HG02588 (cell line): ENCODE data around the gene PAN2.
"Not testable (repeated sequence)": the region's sequence is repeated elsewhere in the genome, so short reads cannot be mapped to it uniquely, and the experiment has no call there.

ENCODE experiments used
- ATAC-seq: cut with Tn5 transposase; IDR thresholded peaks from one replicate; pipeline ENCODE4 v1.9.1; 2021; ENCODE audit warnings: mild to moderate bottlenecking, moderate library complexity; ENCODE audit not compliant: unreplicated experiment

Gene PAN2

DNA sequence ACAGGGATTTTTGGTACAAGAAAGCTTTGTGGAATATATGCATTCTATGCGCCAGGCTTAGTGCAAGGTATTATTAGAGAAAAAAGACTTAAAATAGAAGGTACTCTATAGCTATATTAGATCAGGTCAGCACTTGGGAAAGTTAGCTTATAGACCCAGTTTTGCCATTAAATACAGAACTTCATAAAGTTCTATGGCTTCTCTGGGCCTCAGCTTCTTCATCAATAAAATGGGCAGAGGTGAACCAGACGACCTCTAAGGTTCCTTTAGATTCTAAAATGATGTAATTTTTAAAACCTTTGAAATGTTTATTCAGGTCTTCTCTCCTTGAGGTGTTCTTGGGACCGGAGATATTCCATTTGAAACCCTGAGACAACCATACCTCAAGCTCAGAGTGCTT is 25.1 kb downstream of the PAN2 start:
- no peak for ATAC-seq

DNA sequence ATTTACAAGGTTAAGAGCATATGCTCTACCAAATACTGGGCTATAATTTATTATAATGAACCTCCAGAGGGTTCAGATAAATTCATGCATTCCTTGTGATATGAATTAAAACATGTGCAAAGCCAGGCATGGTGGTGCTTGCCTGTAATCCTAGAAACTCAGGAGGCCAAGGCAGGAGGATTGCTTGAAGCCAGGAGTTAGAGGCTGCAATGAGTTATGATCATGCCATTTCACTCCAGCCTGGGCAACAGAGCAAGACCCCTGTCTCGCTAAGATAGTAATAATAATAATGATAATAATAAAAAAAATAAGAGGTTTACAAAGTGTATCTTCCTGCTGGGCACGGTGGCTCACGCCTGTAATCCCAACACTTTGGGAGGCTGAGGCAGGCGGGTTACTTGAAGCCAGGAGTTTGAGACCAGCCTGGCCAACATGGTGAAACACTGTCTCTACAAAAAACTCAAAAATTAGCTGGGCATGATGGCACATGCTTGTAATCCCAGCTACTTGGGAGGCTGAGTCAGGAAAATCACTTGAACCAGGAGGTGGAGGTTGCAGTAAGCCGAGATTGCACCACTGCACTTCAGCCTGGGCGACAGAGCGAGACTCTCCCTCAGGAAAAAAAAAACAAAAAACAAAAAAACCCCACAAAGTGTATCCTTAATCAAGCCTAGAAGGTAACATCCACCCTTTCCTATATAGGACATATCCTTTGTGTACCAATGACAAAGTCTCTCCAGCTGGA is 26.4 kb downstream of the PAN2 start:
- ATAC-seq, result no peak

DNA sequence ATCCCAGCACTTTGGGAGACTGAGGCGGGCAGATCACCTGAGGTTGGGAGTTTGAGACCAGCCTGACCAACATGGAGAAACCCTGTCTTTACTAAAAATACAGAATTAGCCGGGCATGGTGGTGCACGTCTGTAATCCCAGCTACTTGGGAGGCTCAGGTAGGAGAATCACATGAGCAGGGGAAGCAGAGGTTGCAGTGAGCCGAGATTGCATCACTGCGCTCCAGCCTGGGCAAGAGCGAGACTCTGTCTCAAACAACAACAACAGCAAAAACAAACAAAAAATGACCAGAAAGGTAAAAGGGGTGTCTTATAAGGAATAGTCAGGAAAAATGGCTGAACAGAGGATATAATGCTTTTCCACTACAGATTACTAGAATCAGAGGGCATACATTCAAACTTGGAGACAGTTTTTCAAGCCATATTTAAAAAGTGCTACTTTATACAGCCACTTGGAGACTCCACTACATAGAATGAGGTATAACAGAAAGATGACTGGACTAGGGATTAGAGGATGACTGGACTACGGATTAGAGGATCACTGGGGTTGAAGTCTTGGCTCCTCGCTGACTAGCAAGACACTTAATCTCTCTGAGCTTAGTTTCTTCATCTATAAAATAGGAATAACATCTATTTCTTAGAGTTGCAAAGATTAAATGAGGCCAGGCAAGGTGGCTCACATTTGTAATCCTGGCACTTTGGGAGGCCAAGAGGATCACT is 28.8 kb downstream of the PAN2 start:
- ATAC-seq, result no peak

DNA sequence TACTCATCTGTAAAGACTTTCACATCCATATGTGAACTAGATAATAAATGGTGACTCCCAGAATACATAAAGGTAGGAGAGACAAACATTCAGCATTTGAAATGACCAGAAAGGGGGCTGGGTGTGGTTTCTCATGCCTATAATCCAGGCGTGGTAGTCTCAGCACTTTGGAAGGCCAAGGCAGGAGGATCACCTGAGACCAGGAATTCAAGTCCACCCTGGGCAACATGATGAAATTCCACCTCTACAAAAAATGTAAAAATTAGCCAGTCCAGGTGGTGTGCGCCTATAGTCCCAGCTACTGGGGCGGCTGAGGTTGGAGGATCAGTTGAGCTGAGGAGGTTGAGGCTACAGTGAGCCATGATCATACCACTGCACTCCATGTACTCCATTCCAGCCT is 29.5 kb downstream of the PAN2 start:
- ATAC-seq, result no peak

DNA sequence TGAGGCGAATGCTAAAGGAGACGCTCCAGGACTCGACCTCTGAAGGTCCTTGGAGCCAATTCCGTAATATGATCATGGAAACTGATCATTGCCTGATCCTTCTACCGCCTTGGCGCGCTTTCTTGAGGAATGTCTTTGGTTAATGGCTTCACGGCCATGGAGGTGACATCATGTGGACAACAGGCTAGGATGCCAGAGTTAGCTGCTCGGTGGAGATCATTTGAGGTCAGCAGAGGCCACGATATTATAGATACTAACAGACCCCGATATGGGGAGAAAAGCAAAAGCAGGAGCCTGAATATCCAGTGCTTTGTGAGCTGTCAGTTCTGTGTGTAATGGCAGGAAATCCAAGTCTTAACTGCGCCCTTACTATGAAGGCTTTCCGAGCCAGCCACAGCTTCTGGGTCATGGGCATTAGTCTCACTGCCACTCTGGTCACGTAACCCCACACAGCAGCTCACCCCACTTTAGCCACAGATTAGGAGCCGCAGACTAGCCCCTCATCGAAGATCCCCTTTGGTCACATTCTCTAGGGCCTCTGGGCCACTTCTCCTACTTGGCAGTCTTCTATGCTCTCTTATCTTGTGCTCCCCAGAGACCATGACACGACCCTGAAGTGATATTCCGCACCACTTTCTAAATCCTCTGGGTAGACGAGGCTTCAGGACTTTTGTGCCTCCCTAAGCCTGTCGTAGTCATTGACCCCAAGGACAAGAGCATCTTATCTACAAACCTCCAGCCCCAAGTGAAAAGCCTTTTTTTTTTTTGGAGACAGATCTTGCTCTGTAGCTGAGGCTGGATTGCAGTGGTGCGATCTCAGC is 32.9 kb downstream of the PAN2 start:
- ATAC-seq, result no peak

DNA sequence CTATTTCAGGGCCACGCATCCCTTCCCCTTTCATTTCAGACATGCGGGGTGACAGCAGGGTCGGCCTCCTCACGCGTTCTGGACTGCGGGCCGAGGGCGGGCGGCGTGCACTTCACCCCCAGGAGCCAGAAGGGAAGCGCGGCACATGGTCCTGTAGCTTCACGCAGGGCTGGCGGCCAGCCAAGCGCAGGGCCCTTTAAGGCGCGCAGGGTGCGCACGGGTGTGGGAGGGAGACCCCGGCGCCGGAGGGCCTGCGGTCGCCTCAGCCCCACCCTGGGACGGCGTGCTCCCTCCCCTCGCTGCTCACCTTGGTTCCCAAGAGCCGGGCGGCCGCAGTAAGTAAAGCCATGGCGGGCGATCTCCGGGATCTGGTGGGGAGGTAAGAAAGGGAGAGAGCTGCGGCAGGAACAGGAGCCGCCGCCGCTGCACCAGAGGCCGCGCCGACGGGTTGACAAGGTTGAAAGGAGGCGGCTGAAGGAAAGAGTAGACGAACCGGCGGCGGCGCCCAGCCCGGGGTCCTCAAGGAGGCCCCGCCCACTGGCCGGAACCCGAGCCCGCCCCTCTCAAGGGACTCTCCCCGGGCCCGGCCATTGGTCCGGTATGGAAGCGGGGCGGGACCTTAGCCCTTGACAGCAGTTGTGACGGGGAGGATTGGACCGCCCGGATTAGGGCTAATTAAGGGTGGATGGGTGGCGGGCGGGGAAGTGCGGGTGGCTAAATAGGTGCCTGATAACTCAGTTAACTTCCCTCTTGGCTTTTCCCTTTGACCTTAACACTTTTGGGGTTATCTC is 33.8 kb downstream of the PAN2 start, which contains the start of gene CS:
CS (minus strand) TSS at position 478 of the 791 bp plus-strand sequence; CDS start at position 349, 129 bp downstream.
- peak; percentile 91 for ATAC-seq

DNA sequence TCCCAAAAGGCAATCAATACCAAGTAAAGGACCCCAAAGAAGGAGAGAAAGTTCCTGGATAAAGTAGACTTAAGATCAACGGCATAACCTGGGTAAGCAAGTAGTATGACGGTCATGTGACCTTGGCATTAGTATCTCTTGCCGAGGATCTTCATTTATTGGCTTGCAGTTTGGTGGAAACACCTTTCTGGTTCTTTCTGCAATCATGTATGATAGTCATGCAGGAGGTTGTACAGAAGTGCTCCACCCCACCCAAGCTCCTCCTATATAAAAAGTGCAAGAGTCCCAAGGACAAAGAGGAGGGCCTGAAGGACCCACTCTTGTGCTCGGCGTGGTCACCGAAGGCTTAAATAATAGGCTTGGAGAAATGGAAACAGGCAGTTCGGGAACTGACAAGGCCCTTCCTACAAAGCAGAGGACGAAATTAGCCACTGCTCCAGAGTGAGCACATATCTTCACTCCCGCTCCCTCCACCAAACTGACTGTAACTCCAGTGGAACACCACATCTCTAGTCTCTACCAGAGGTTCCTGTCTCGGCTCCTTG is 34.4 kb downstream of the PAN2 start:
- no peak for ATAC-seq

DNA sequence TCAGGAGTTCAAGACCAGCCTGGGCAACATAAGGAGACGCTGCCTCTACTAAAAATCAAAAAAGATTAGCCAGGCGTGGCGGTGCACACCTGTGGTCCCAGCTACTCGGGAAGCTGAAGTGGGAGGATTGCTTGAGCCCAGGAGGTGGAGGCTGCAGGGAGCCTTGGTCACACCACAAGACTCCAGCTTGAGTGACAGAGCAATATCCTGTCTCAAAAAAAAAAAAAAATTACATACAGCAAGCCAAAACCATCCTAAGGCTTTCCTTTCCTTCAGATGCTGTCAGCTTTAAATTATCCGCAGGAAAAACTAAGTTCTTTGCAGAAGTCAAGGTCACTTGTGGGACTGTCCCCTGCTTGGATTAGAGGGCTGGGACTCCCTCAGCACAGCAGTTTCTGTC is 35.0 kb downstream of the PAN2 start:
- ATAC-seq, result no peak

DNA sequence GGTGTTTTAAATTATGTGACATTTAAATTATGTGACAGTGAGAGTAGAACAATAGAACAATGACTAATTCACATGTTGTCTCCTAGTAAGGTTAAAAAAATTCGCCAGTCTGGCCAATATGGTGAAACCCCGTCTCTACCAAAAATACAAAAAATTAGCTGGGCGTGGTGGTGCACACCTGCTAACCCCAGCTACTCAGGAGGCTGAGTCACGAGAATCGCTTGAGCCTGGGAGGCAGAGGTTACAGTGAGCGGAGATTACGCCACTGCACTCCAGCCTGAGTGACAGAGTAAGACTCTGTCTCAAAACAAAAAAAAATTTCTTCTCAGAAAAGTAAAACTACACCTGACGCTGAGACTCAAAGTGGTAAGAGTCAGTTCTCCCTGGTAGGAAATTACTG is 36.4 kb downstream of the PAN2 start:
- ATAC-seq, result no peak

DNA sequence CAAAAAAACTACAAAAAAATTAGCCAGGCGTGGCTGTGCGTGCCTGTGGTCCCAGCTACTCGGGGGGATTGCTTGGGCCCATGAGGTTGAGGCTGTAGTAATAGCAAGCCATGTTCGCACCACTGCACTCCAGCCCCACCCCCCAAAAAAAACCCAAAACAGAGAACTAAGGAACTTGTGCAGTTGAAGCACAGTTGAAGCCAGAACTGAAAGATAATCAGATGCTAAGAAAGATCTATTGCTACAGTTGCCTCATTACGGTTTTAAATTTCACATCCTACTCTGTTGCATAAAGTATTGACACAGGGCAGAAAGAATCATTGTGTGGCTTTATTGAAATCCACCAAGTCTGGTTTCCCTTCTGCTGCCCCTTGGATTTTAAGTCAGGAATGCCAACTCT is 37.5 kb downstream of the PAN2 start:
- no peak for ATAC-seq

DNA sequence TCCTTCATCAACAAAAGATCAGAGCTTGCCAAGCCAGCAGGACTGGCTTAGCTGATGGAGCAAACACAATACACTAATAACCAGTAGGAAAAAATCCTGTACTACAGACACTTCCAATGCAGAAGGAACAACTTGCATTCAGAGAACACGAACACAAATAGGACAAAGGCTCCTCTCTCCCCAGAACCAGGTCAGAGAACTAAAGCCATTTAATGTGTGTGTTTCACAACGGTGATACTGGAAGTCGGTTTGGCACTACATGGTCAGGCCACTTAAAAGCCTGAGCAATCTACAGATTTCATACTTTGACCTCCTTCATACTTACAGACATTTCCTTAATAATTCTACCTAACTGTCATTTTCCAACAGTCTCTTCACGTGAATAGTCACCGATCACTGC is 40.0 kb downstream of the PAN2 start:
- no peak for ATAC-seq

DNA sequence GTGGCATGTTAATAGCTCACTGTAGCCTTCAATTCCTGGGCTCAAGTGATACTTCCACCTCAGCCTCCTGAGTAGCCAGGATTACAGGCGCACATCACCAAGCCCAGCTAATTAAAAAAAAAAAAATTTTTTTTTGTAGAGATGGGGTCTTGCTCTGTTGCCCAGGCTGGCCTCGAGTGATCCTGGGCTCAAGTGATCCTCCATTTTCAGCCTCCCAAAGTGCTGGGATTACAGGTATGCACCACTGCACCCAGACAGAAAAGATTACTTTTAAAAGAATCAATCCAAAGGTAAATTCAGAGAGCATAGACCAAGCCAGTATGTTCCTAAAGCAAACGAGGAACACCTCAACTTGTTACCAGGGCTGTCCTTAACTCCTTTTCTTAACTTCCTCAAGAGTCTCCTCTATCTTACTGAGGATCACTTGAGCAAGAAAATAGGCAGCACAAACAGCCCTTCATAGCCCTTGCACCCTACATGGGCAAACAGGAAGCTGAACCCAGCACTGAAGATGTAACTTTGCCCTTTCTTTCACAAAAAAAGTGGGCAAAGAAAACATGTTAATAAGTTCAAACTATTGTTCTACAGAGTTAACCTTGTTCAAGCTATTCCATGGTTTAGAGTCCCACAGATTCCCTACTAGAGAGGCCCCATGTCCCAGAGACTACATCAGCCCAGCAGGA is 45.0 kb downstream of the PAN2 start:
- no peak for ATAC-seq

DNA sequence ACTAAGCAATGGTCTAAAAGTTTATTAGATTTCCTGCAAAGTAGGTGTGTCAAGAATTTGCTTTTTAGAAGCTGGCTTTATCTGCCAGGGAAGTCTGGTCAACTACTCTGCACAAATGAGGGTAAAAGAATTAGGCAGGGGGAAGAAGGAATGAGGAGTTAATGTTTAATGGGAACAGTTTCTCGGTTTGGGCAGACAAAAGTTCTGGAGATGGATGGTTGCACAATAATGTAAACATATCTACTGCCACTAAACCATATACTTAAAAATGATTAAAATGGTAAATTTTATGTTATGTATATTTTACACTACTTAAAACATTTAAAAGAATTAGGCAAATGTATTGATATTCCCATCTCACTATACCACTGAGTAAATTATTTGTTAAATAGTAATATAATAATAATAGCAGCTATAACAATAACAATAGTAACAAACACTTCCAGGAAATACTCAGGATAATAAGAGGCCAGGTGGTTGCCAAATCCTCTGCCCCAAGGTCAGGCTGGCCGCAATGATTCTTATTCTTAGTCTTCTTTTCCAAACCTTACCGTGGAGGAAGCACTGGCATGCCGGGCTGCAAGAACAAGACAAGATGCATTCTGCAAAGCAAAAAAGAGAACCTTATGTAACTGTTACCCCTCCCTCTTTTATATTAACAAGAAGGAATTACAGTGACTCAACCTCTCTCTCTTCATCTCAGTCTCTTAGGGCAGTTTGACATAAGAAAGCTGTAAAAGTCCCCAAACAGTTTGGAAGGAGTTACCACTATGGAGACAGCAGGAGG is 47.6 kb downstream of the PAN2 start:
- no peak for ATAC-seq

DNA sequence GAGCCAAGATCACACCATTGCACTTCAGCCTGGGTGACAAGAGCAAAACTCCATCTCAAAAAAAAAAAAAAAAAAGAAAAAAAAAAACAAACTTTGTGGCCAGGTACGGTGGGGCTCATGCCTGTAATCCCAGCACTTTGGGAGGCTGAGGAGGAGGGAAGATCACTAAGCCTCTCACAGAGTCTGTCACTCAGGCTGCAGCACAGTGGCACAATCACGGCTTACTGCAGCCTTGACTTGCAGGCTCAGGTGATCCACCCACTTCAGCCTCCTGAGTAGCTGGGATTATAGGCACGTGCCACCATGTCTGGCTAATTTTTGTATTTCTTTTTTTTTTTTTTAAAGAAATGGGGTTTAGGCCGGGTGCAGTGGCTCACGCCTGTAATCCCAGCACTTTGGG is 49.5 kb downstream of the PAN2 start:
- ATAC-seq, result not testable (repeated sequence)

DNA sequence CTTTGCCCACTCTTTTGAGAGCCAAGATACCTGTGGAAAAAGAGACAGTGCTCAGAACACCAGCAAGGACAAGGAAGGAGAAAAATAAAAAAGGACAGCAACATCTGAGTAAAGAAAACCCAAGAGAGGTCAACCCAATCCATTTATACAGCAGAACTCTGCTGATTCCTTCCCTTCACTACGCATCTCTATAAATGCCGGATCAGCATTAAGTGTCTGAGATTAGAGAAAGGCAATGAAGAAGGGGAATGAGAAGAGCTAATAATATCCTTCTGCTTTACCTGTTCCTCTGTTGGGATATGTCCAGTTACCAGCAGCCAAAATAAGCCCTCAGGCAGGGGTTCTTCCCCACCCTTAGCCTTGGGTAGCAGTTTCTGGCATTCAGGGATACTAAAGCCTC is 51.2 kb downstream of the PAN2 start:
- no peak for ATAC-seq

DNA sequence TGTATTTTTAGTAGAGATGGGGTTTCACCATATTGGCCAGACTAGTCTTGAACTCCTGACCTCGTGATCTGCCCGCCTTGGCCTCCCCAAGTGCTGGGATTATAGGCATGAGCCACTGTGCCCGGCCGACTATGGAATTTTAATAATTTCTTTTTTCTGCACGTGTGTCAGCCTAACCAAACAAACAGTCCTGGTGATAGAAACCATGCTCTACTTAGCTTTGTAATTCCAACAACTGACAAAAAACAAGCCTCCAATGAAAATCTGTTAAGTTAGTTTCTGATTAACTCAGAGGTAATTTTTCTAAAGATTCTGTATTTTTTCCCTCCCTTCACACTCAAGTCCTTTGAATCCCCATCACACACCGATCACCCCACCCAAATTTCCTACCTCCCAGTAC is 51.8 kb downstream of the PAN2 start:
- no peak for ATAC-seq

DNA sequence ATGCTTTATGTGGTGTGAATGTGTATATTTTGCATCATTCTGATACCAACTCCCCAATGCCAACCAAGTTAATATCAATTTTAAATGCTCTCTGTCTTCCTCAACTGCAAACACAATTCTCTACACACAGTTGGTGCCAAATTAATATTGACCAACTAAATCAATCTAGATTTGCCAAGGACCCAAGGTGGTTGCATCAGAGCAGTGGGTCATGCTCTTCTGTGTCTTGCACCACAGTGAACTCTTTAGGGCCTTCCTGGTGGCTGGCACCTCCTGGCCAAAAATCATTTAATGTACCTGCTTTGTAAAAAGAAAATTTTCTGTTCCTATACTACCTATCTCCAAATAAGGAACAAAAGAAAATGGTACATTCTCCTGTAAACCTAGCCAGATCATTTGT is 53.0 kb downstream of the PAN2 start:
- no peak for ATAC-seq

DNA sequence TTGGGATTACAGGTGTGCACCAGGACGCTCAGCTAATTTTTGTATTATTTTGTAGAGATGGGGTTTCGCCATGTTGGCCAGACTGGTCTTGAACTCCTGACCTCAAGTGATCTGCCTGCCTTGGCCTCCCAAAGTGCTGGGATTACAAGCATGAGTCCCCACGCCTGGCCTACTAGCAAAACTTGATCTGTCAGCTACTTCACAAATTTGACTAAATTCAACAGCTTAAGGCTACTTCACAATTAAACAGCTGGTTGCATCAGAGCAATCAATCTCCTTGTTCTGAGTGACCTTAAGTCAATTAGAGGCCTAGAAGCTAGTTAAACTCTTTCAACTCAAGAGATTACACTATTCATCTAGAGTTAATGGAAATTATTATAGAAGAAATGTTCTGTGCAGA is 54.9 kb downstream of the PAN2 start:
- no peak for ATAC-seq

DNA sequence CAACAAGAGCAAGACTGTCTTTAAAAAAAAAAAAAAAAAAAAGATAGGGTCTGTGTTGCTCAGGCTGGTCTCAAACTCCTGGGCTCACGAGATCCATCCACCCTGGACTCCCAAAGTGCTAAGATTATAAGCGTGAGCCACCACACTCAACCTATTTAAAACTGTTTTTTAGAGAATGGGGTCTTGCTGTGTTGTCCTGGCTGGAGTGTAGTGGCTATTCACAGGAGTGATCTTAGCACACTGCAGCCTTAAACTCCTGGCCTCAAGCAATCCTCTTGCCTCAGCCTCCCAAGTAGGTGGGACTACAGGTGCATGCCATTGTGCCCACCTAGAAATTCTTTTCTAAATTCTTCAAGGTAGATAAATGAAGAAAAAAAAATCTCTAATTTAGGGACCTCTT is 59.5 kb downstream of the PAN2 start:
- no peak for ATAC-seq
